Iris pigment epithelial cell (primary cell): Measurements from ENCODE around the gene FLT4.
A peak's percentile ranks its signal among the peaks of the same experiment; 100 is the strongest.

Source experiments
- DNase-seq: peaks from one replicate; pipeline ENCODE4 v3.0.0-alpha.2; 2011; ENCODE audit warnings: low read depth

The FLT4 gene

GRCh38 chr5:180625791-180626660 lies 23.4 kb downstream of the FLT4 start:
- DNase-seq, result no peak

DNA sequence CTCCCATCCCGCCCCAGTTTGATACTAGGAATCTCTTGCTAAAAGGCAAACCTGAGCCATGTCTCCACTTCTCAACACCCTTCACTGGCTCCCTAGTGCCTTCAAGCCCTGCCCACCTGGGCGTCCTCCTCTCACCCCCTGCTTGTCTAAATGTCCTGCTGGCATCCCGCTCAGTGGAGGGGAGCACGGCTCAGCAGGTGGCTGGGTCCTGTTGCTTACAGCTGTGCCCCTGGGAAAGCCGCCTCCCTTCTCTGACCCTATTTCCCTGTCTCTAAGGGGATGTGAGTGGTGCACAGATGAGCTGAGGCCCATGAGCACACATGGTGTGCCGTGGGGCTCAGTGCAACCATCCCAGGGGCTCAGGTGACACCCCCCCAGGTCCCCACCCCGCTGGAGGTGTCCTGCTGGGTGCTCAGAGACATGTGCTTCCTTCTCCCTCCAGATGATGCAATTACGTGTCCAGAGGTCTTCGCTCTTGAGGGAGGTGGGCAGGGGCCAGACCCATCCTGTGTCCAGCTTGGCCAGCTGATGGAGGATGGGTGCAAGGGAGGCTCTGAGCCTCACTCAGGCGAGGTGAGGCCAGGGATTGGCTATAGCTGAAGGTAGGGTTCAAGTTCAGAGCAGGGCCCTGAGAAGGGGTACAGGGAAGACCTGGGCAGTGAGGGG lies 24.1 kb downstream of the FLT4 start:
- DNase-seq, result no peak

GRCh38 chr5:180624587-180624986 lies 24.8 kb downstream of the FLT4 start:
- no peak for DNase-seq

DNA sequence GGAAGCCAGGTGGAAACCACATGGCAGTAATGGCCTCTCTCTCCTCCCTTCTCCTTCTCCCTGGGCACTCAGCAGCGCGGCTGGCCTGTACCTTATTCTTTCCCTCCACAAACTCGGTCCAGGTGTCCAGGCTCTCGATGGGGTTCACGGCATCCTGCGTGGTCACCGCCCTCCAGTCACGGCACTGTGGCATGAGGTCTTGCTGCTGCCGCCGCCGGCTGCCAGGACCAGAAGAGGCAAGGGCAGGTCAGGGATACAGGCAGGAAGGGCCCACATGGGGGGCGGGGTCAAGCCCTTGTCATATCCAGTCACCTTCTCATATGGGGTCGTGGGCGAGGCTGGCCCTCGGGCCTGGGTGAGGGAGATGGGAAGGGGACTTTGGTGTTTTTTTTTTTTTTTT lies 25.6 kb downstream of the FLT4 start:
- no peak for DNase-seq

- DNase-seq, result no peak
These were observed 26.0 kb downstream of the FLT4 start for GRCh38 chr5:180623411-180623834.

- DNase-seq, result no peak
These were observed 26.5 kb downstream of the FLT4 start for GRCh38 chr5:180622910-180623309.

DNA sequence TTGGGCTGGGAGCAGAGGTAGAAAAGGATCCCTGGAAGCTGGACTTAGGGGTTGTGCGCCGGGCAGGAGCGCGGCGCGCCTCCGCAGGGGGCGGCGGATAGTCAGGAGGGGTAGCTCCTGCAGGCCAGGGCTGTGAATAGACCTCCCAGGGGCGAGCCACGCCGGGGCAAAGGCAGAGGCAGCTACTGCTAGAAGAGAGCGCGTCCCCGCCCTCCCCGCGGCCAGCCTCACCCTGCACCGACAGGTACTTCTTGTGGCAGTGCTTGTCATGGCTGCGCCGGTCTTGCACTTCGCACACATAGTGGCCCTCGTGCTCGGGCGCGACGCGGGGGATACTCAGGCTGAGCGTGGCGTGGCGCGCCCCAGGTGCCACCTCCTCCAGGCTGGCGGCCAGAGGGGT lies 28.1 kb downstream of the FLT4 start:
- DNase-seq, result no peak

GRCh38 chr5:180620014-180620413 lies 29.4 kb downstream of the FLT4 start:
- no peak for DNase-seq

GRCh38 chr5:180619563-180619915 lies 29.9 kb downstream of the FLT4 start:
- DNase-seq, result no peak

GRCh38 chr5:180618829-180619562 lies 30.4 kb downstream of the FLT4 start:
- peak; percentile 69 for DNase-seq

DNA sequence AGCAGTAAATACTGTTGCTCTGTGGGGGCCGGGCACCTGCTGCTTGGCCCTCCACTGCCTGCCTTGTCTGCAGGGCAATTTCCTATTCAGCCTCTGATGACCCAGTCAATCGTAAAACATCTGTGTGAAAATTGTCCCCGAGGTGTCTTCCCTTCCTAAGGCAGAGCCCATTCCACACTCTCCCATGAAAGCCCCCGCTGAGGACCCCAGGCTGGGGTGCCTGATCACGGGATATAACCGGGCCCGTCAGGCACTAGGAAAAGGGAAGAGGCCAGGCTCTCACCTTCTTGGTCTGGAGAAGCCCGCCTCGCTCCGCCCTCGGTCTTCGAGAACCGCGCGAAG lies 30.9 kb downstream of the FLT4 start:
- DNase-seq, result no peak

DNA sequence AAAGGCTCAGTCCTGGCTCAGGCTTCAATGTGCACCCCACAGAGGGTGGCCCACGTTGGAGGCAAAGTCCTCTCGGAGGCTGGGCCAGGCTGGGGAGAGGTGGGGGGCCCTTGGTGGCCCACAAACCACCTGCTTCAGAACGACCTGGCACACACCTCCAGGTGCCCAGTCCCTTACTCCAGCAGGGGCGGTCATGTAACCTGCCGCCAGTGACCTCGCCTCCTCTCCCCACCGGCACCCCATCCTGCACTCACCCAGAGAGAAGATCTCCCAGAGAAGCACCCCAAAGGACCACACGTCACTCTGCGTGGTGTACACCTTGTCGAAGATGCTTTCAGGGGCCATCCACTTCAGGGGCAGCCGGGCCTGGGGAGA lies 35.6 kb downstream of the FLT4 start:
- DNase-seq, result no peak

GRCh38 chr5:180613188-180613813 lies 36.1 kb downstream of the FLT4 start:
- DNase-seq, result no peak

- no peak for DNase-seq
These were observed 36.7 kb downstream of the FLT4 start for GRCh38 chr5:180612683-180613082.

DNA sequence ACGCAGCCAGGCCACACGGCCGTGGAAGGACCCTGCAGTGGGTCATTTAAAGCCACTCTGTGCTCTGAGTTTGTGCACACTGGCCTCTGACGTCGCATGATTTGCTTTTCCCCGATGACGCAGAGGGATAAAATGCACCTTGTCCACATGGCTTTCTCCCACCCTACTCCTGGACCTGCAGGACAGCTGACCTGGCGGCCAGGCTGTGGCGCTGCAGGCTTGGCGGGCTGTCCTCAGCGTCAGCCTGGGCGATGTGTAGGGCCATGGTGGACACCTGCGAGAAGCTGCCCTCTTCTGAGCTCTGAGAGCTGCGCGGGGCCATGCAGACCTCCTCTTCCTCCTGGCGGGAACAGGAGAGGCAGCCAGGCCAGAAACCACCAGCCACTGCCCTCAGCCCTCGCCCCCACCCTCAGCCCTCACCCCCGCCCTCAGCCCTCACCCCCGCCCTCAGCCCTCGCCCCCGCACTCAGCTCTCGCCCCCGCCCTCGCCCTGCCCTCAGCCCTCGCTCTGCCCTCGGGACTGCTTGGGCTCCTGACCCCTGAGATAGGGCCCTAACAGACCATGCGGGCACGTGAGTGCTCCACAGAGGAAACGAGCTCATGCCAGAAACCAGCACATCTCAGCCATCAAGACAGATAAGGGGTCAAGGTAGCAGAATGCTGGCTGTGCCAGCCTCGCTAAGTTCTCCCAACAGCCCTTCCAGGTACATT lies 38.1 kb downstream of the FLT4 start:
- no peak for DNase-seq

GRCh38 chr5:180609817-180610550 lies 39.4 kb downstream of the FLT4 start:
- DNase-seq, result no peak

- DNase-seq, result no peak
These were observed 40.0 kb downstream of the FLT4 start for GRCh38 chr5:180609386-180609785.

GRCh38 chr5:180608572-180609310 lies 40.7 kb downstream of the FLT4 start:
- no peak for DNase-seq

GRCh38 chr5:180607861-180608571 lies 41.4 kb downstream of the FLT4 start:
- DNase-seq, result no peak

DNA sequence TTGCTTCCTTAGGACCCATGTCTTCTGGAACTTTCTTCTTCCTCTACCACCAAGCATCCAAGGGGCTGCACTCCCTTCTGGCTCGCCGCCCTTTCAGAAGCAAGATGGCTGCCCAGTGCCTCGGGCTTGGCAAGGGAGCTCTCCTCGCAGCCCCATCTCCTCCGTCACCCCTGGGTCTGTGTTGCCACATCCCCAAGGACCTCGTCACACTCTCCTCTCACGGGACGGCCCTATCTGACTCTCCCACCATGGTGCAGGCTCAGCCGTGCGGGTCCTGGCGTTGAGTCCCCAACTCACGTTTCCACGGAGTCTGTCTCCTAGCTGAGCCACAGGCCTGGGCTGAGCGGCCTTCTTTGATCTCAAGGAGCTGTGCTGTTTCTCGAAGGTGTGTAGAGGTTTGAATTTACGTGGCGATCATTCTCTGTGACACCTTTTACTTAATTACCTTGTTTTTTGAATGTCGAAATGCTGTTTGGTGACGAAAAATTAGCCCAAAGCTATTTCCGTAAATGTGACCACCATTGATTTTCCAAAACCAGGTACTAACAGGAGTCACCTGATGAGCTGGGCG lies 43.1 kb downstream of the FLT4 start:
- no peak for DNase-seq
